GM23338 (cell line): ENCODE measurements around the gene MAGI1. TPM values are rescaled to one million over a fixed set of nuclear protein-coding genes. Genes with fewer than 3 reads are reported as not detected.

Source experiments
- CREB1 ChIP-seq: fragments of 250-450 bp; sonication (Bioruptor Pico); IDR thresholded peaks from 2 replicates; pipeline ENCODE4 v1.5.0; 2020; ENCODE audit warnings: low read depth, mild to moderate bottlenecking, moderate library complexity
- CTCF ChIP-seq, 2 experiments: fragments of 200-600 bp in 1 of 2; sonication (generic) in 1 of 2; conservative IDR thresholded peaks; 2 replicates each; pipeline versions ENCODE4 v1.5.1 to v1.6.1; 2016 to 2017; ENCODE audit warnings: antibody characterized with exemption in 2 of 2, low read depth in 2 of 2, mild to moderate bottlenecking in 2 of 2, moderate library complexity in 1 of 2
- ETS1 ChIP-seq: IDR thresholded peaks from 2 replicates; pipeline ENCODE4 v1.6.1; 2016; ENCODE audit warnings: antibody characterized with exemption
- EZH2 ChIP-seq: fragments of 200-600 bp; sonication (generic); IDR thresholded peaks from one replicate; pipeline ENCODE4 v1.8.0; 2017; ENCODE audit warnings: antibody characterized with exemption, mild to moderate bottlenecking, low read depth; ENCODE audit not compliant: unreplicated experiment
- JUNB ChIP-seq: IDR thresholded peaks from one replicate; pipeline ENCODE4 v1.6.1; 2016; ENCODE audit warnings: antibody characterized with exemption; ENCODE audit not compliant: unreplicated experiment
- NANOG ChIP-seq: IDR thresholded peaks from 2 replicates; pipeline ENCODE4 v1.6.1; 2016; ENCODE audit warnings: antibody characterized with exemption, borderline replicate concordance
- POLR2AphosphoS5 ChIP-seq: IDR thresholded peaks from 2 replicates; pipeline ENCODE4 v1.6.1; 2016; ENCODE audit warnings: antibody characterized with exemption, low read depth
- ZNF114 ChIP-seq: fragments of 250-450 bp; sonication (Bioruptor Pico); IDR thresholded peaks from 2 replicates; pipeline ENCODE4 v1.5.0; 2020; ENCODE audit warnings: mild to moderate bottlenecking, moderate library complexity
- ZNF331 ChIP-seq: fragments of 250-450 bp; sonication (Bioruptor Pico); IDR thresholded peaks from 2 replicates; pipeline ENCODE4 v1.5.0; 2020; ENCODE audit warnings: low read depth, mild to moderate bottlenecking, moderate library complexity
- ZNF462 ChIP-seq: fragments of 250-450 bp; sonication (Bioruptor Pico); IDR thresholded peaks from 2 replicates; pipeline ENCODE4 v1.5.0; 2020; ENCODE audit warnings: mild to moderate bottlenecking, moderate library complexity
- polyA plus RNA-seq: library from polyadenylated mRNA; unstranded; fragments of >200 nt; fragmentation: Nextera tagmentation; extraction: Ambion mirVana; gene quantifications from 2 replicates; pipeline ENCODE4 v1.2.1, GENCODE V29; 2016
- total RNA-seq: library from RNA; depleted of rRNA; stranded (reverse); fragments of >200 nt; shearing (Covaris generic); gene quantifications from 2 replicates; pipeline ENCODE4 v1.2.3, GENCODE V29; 2014

Gene MAGI1
- total and polyA plus RNA-seq, 2 experiments from 2014 or later, result 27.4 to 71.2 TPM

- no peak for TF ChIP-seq ZNF462
- TF ChIP-seq POLR2AphosphoS5, result no peak
- TF ChIP-seq NANOG, result no peak
- TF ChIP-seq CREB1 (CRISPR knock-in tag), result no peak
- no peak for TF ChIP-seq ETS1
- no peak for TF ChIP-seq ZNF331 (CRISPR knock-in tag)
- no peak for TF ChIP-seq JUNB
- TF ChIP-seq CTCF (conservative IDR thresholded peaks at IDR 0.05; ENCODE audit: low read depth in 2 of 2), result no peak
- TF ChIP-seq ZNF114, result no peak
- TF ChIP-seq EZH2, result no peak
These were observed 379.3 kb downstream of the MAGI1 start (continued) for GRCh38 chr3:65659396-65659795.
